Measurements from ENCODE around the gene CCL17. TPM values are rescaled to one million over a fixed set of nuclear protein-coding genes. Genes with fewer than 3 reads are reported as not detected.
"Not testable (repeated sequence)": the region's sequence is repeated elsewhere in the genome, so short reads cannot be mapped to it uniquely, and the experiment has no call there.

The CCL17 gene
- total RNA-seq, 5 donors from 2014 or later (not counting 1 experiment from before 2014, with no cell fraction given), result 0.93 to 1.2 (median 1.2) TPM; not detected in 2

- peaks cover 29 to 33% (median 32%) of the 10 kb centered on the region in 3 donors for H3K4me1 Mint-ChIP-seq
- peak; percentile 28 to 68 (median 58) for ATAC-seq (replicated peaks in 1 of 4)
Measured at GRCh38 chr16:57432989-57433388, 28.4 kb downstream of the CCL17 start.

GRCh38 chr16:57434003-57434402, 29.4 kb downstream of the CCL17 start:
- CTCF ChIA-PET, result interaction anchor here in 1 of 2 donors (0.8 to 3.2 kb wide), 2 partner anchors 12 to 16 kb away, joined by 3 to 16 read pairs; no protein-coding TSS in a partner anchor
- Mint-ChIP-seq H3K4me1 (peaks cover 32 to 36% (median 33%) of the 10 kb centered on the region in 3 donors), H3K4me3 (peak overlapping the region in 1 of 3 donors; percentile 52), H3K9me3 (no peaks in the 10 kb centered on the region), H3K27ac (peak overlapping the region; percentile 80 to 81), H3K36me3 (peaks cover 68% of the 10 kb centered on the region), H3K27me3 (no peaks in the 10 kb centered on the region)
- peaks cover 3 to 78% of the 10 kb centered on the region in 2 donors for H3K36me3 ChIP-seq (ENCODE audit: control insufficient read depth in 2 of 2, extremely low read depth in 1 of 2, insufficient read depth in 1 of 2, low read length in 1 of 2)
- H3K4me3 ChIP-seq (ENCODE audit: control insufficient read depth in 1 of 2, extremely low read depth in 1 of 2, low read length in 1 of 2), result no peak overlapping the region
- peaks cover 17 to 24% of the 10 kb centered on the region in 2 experiments for H3K4me1 ChIP-seq (ENCODE audit: control insufficient read depth in 1 of 2, extremely low read depth in 1 of 2, insufficient read depth in 2 of 2, low read length in 2 of 2)
- POLR2A ChIA-PET, result interaction anchor here in 1 of 2 donors (0.6 kb wide), 1 partner anchor 11 kb away, joined by 3 read pairs; no protein-coding TSS in a partner anchor
- no peaks in the 10 kb centered on the region for H3K27me3 ChIP-seq (replicated peaks in 1 of 2; ENCODE audit: control insufficient read depth in 2 of 2, extremely low read depth in 1 of 2, insufficient read depth in 2 of 2, low read length in 1 of 2)
- no peaks in the 10 kb centered on the region for H3K9me3 ChIP-seq
- ATAC-seq (replicated peaks in 1 of 4), result peak; percentile 60 to 95 (median 79)
- peak in 21 of 35 experiments; percentile 11 to 79 (median 33) for DNase-seq
- no peak overlapping the region for H3K27ac ChIP-seq (ENCODE audit: low read length)
- no CpG with 5 or more reads among the region's 2 CpGs for WGBS (ENCODE audit: insufficient coverage)

More at GRCh38 chr16:57432989-57433388, 28.4 kb downstream of the CCL17 start:
- peaks cover 3 to 79% of the 10 kb centered on the region in 2 donors for H3K36me3 ChIP-seq (ENCODE audit: control insufficient read depth in 2 of 2, extremely low read depth in 1 of 2, insufficient read depth in 1 of 2, low read length in 1 of 2)
- H3K4me1 ChIP-seq (ENCODE audit: control insufficient read depth in 1 of 2, extremely low read depth in 1 of 2, insufficient read depth in 2 of 2, low read length in 2 of 2), result peaks cover 17 to 24% of the 10 kb centered on the region in 2 experiments
- no peaks in the 10 kb centered on the region for H3K27me3 ChIP-seq (replicated peaks in 1 of 2; ENCODE audit: control insufficient read depth in 2 of 2, extremely low read depth in 1 of 2, insufficient read depth in 2 of 2, low read length in 1 of 2)
- no peak overlapping the region for H3K27ac ChIP-seq (ENCODE audit: low read length)
- H3K9me3 Mint-ChIP-seq, result no peaks in the 10 kb centered on the region
- no peaks in the 10 kb centered on the region for H3K9me3 ChIP-seq
- ChIA-PET POLR2A (interaction anchor here in 1 of 2 donors (0.6 kb wide), 1 partner anchor 402 kb away, joined by 6 read pairs; no protein-coding TSS in a partner anchor), CTCF (interaction anchor here in 1 of 2 donors (3.2 kb wide), 1 partner anchor 15 kb away, joined by 16 read pairs; no protein-coding TSS in a partner anchor)
- H3K4me3 ChIP-seq (ENCODE audit: control insufficient read depth in 1 of 2, extremely low read depth in 1 of 2, low read length in 1 of 2), result no peak overlapping the region
- H3K36me3 Mint-ChIP-seq, result peaks cover 68% of the 10 kb centered on the region
- H3K27ac Mint-ChIP-seq, result peak overlapping the region; percentile 66 to 80
- no peaks in the 10 kb centered on the region for H3K27me3 Mint-ChIP-seq
- 100% methylated on average over 1 of the region's 3 CpGs for WGBS (ENCODE audit: insufficient coverage)
- DNase-seq, result peak in 1 of 35 experiments; percentile 22
- H3K4me3 Mint-ChIP-seq, result peak overlapping the region in 1 of 3 donors; percentile 52

GRCh38 chr16:57435838-57436237, 31.3 kb downstream of the CCL17 start:
- ChIA-PET POLR2A (no interaction called here), CTCF (interaction anchor here in 1 of 2 donors (0.9 kb wide), 1 partner anchor 16 kb away, joined by 3 read pairs; no protein-coding TSS in a partner anchor)
- H3K27me3 Mint-ChIP-seq, result no peaks in the 10 kb centered on the region
- peaks cover 17 to 24% of the 10 kb centered on the region in 2 experiments for H3K4me1 ChIP-seq (ENCODE audit: control insufficient read depth in 1 of 2, extremely low read depth in 1 of 2, insufficient read depth in 2 of 2, low read length in 2 of 2)
- H3K4me3 ChIP-seq (ENCODE audit: control insufficient read depth in 1 of 2, extremely low read depth in 1 of 2, low read length in 1 of 2), result no peak overlapping the region
- H3K4me3 Mint-ChIP-seq, result no peak overlapping the region
- H3K9me3 ChIP-seq, result no peaks in the 10 kb centered on the region
- H3K9me3 Mint-ChIP-seq, result peaks cover 0 to 13% (median 3%) of the 10 kb centered on the region in 3 donors
- no peak overlapping the region for H3K27ac ChIP-seq (ENCODE audit: low read length)
- peaks cover 73% of the 10 kb centered on the region for H3K36me3 Mint-ChIP-seq
- peaks cover 32 to 39% (median 33%) of the 10 kb centered on the region in 3 donors for H3K4me1 Mint-ChIP-seq
- peaks cover 3 to 77% of the 10 kb centered on the region in 2 donors for H3K36me3 ChIP-seq (ENCODE audit: control insufficient read depth in 2 of 2, extremely low read depth in 1 of 2, insufficient read depth in 1 of 2, low read length in 1 of 2)
- DNase-seq (no peak), ATAC-seq (replicated peaks in 1 of 4) (no peak)
- peak overlapping the region in 1 of 2 donors; percentile 52 for H3K27ac Mint-ChIP-seq
- no peaks in the 10 kb centered on the region for H3K27me3 ChIP-seq (replicated peaks in 1 of 2; ENCODE audit: control insufficient read depth in 2 of 2, extremely low read depth in 1 of 2, insufficient read depth in 2 of 2, low read length in 1 of 2)
- no CpG with 5 or more reads among the region's 1 CpG for WGBS (ENCODE audit: insufficient coverage)

- POLR2A ChIA-PET; DNase-seq; H3K27me3 Mint-ChIP-seq; H3K4me3 Mint-ChIP-seq; H3K27me3 ChIP-seq (replicated peaks in 1 of 2; ENCODE audit: control insufficient read depth in 2 of 2, extremely low read depth in 1 of 2, insufficient read depth in 2 of 2, low read length in 1 of 2); H3K27ac Mint-ChIP-seq; H3K27ac ChIP-seq (ENCODE audit: low read length); CTCF ChIA-PET; H3K4me3 ChIP-seq (ENCODE audit: control insufficient read depth in 1 of 2, extremely low read depth in 1 of 2, low read length in 1 of 2); H3K4me1 ChIP-seq (ENCODE audit: control insufficient read depth in 1 of 2, extremely low read depth in 1 of 2, insufficient read depth in 2 of 2, low read length in 2 of 2); H3K9me3 ChIP-seq; ATAC-seq (replicated peaks in 1 of 4): not testable (repeated sequence)
- WGBS (ENCODE audit: insufficient coverage), result 100% methylated on average over 7 of the region's 8 CpGs
- Mint-ChIP-seq H3K4me1 (peaks cover 14 to 23% (median 17%) of the 10 kb centered on the region in 3 donors), H3K9me3 (peaks cover 0 to 15% (median 3%) of the 10 kb centered on the region in 3 donors), H3K36me3 (peaks cover 56% of the 10 kb centered on the region)
- H3K36me3 ChIP-seq (ENCODE audit: control insufficient read depth in 2 of 2, extremely low read depth in 1 of 2, insufficient read depth in 1 of 2, low read length in 1 of 2), result peaks cover 3 to 45% of the 10 kb centered on the region in 2 donors
Measured at GRCh38 chr16:57439947-57440346, 35.4 kb downstream of the CCL17 start.

- DNase-seq; H3K27ac ChIP-seq (ENCODE audit: low read length); H3K27ac Mint-ChIP-seq; H3K27me3 Mint-ChIP-seq; H3K4me3 ChIP-seq (ENCODE audit: control insufficient read depth in 1 of 2, extremely low read depth in 1 of 2, low read length in 1 of 2); ATAC-seq (replicated peaks in 1 of 4); H3K4me1 ChIP-seq (ENCODE audit: control insufficient read depth in 1 of 2, extremely low read depth in 1 of 2, insufficient read depth in 2 of 2, low read length in 2 of 2); CTCF ChIA-PET; H3K27me3 ChIP-seq (replicated peaks in 1 of 2; ENCODE audit: control insufficient read depth in 2 of 2, extremely low read depth in 1 of 2, insufficient read depth in 2 of 2, low read length in 1 of 2); POLR2A ChIA-PET; H3K4me3 Mint-ChIP-seq; H3K9me3 ChIP-seq: not testable (repeated sequence)
- H3K36me3 ChIP-seq (ENCODE audit: control insufficient read depth in 2 of 2, extremely low read depth in 1 of 2, insufficient read depth in 1 of 2, low read length in 1 of 2), result peaks cover 3 to 40% of the 10 kb centered on the region in 2 donors
- Mint-ChIP-seq H3K36me3 (peaks cover 53% of the 10 kb centered on the region), H3K9me3 (peaks cover 0 to 15% (median 3%) of the 10 kb centered on the region in 3 donors), H3K4me1 (peaks cover 10 to 25% (median 20%) of the 10 kb centered on the region in 3 donors)
- 100% methylated on average over 5 of the region's 8 CpGs for WGBS (ENCODE audit: insufficient coverage)
Measured at GRCh38 chr16:57440551-57440950, 36.0 kb downstream of the CCL17 start.

GRCh38 chr16:57444711-57445110, 40.1 kb downstream of the CCL17 start:
- peaks cover 4 to 26% of the 10 kb centered on the region in 2 experiments for H3K4me1 ChIP-seq (ENCODE audit: control insufficient read depth in 1 of 2, extremely low read depth in 1 of 2, insufficient read depth in 2 of 2, low read length in 2 of 2)
- Mint-ChIP-seq H3K4me1 (peaks cover 31 to 47% (median 45%) of the 10 kb centered on the region in 3 donors), H3K9me3 (peaks cover 0 to 12% (median under 1%) of the 10 kb centered on the region in 3 donors), H3K27ac (no peak overlapping the region), H3K4me3 (no peak overlapping the region), H3K27me3 (no peaks in the 10 kb centered on the region), H3K36me3 (peaks cover 29% of the 10 kb centered on the region)
- no peaks in the 10 kb centered on the region for H3K27me3 ChIP-seq (replicated peaks in 1 of 2; ENCODE audit: control insufficient read depth in 2 of 2, extremely low read depth in 1 of 2, insufficient read depth in 2 of 2, low read length in 1 of 2)
- ChIA-PET POLR2A (interaction anchor here (0.6 to 1.0 kb wide), 2 partner anchors 11 to 239 kb away, joined by 3 read pairs; no protein-coding TSS in a partner anchor), CTCF (interaction anchor here (0.7 to 1.4 kb wide), 2 partner anchors 28 to 580 kb away, joined by 3 read pairs; no protein-coding TSS in a partner anchor)
- no peak for DNase-seq
- peaks cover 0 to 13% of the 10 kb centered on the region in 2 donors for H3K36me3 ChIP-seq (ENCODE audit: control insufficient read depth in 2 of 2, extremely low read depth in 1 of 2, insufficient read depth in 1 of 2, low read length in 1 of 2)
- no peak for ATAC-seq (replicated peaks in 1 of 4)
- no peak overlapping the region for H3K4me3 ChIP-seq (ENCODE audit: control insufficient read depth in 1 of 2, extremely low read depth in 1 of 2, low read length in 1 of 2)
- no peaks in the 10 kb centered on the region for H3K9me3 ChIP-seq
- H3K27ac ChIP-seq (ENCODE audit: low read length), result no peak overlapping the region
- WGBS (ENCODE audit: insufficient coverage), result 81% methylated on average over 2 of the region's 3 CpGs

Data from T-cell (primary cell).